CD1c-positive myeloid dendritic cell (primary cell): ENCODE results near the gene ORM2.

Experiments
- DNase-seq: peaks from one replicate; pipeline ENCODE4 v3.0.0-alpha.2; 2016; ENCODE audit errors: extremely low spot score

Gene ORM2

GRCh38 chr9:114348906-114349482 lies 19.3 kb downstream of the ORM2 start:
- DNase-seq = peak; percentile 97

- DNase-seq = no peak
Observed at GRCh38 chr9:114349713-114350480, 20.2 kb downstream of the ORM2 start.

GRCh38 chr9:114350636-114351401 lies 21.1 kb downstream of the ORM2 start:
- DNase-seq = peak; percentile 70

GRCh38 chr9:114351932-114352331 lies 22.3 kb downstream of the ORM2 start:
- no peak for DNase-seq

- no peak for DNase-seq
Observed at GRCh38 chr9:114355821-114356220, 26.2 kb downstream of the ORM2 start.

- no peak for DNase-seq
Observed at GRCh38 chr9:114356792-114357191, 27.1 kb downstream of the ORM2 start.

- DNase-seq = no peak
Observed at GRCh38 chr9:114357360-114357759, 27.7 kb downstream of the ORM2 start.

GRCh38 chr9:114357911-114358328 lies 28.3 kb downstream of the ORM2 start:
- DNase-seq = no peak

GRCh38 chr9:114359801-114360200 lies 30.1 kb downstream of the ORM2 start:
- DNase-seq = no peak

- DNase-seq = no peak
Observed at GRCh38 chr9:114361542-114361941, 31.9 kb downstream of the ORM2 start.

GRCh38 chr9:114362394-114362793 lies 32.7 kb downstream of the ORM2 start:
- DNase-seq = no peak

- DNase-seq = no peak
Observed at GRCh38 chr9:114363424-114363823, 33.8 kb downstream of the ORM2 start.

GRCh38 chr9:114364134-114365041 lies 34.7 kb downstream of the ORM2 start:
- DNase-seq = peak; percentile 73

GRCh38 chr9:114365194-114365593 lies 35.5 kb downstream of the ORM2 start:
- no peak for DNase-seq

GRCh38 chr9:114366334-114367128 lies 36.9 kb downstream of the ORM2 start:
- DNase-seq = peak; percentile 73

GRCh38 chr9:114367366-114367765 lies 37.7 kb downstream of the ORM2 start:
- no peak for DNase-seq

GRCh38 chr9:114367772-114368569 lies 38.3 kb downstream of the ORM2 start:
- no peak for DNase-seq

GRCh38 chr9:114369216-114370130 lies 39.8 kb downstream of the ORM2 start:
- no peak for DNase-seq
